ENCODE measurements around the gene CD82. TPM values are rescaled to one million over a fixed set of nuclear protein-coding genes. Genes with fewer than 3 reads are reported as not detected.
"Not testable (repeated sequence)": the region's sequence is repeated elsewhere in the genome, so short reads cannot be mapped to it uniquely, and the experiment has no call there.

The CD82 gene
- total RNA-seq, 1 experiment from 2014 or later, result 26.1 TPM

GRCh38 chr11:44542372-44542771 lies 23.1 kb upstream of the CD82 start:
- in situ Hi-C loops (cut with HindIII; ENCODE audit: low pct_unique_long_range_greater_than_20kb, low sequenced_read_pairs) (no loop called here), intact Hi-C loops (cut with micrococcal nuclease; ENCODE audit: unreplicated experiment) (no loop called here)
- H3K36me3 ChIP-seq (ENCODE audit: control insufficient read depth, insufficient read depth, low read length), result no peaks in the 10 kb centered on the region
- DNase-seq (ENCODE audit: low read depth, low spot score) (no peak), ATAC-seq (no peak)
- CTCF ChIA-PET, result interaction anchor here (0.6 kb wide), 1 partner anchor 70 kb away, joined by 4 read pairs; no protein-coding TSS in a partner anchor
- no peaks in the 10 kb centered on the region for H3K27me3 ChIP-seq (ENCODE audit: control insufficient read depth, insufficient read depth, low read length)
- TF ChIP-seq SIN3A (IDR thresholded peaks at IDR 0.05; ENCODE audit: borderline replicate concordance, insufficient read depth, low read depth, low read length) (no peak), CTCF (IDR thresholded peaks at IDR 0.05) (no peak), TCF7L2 (IDR thresholded peaks at IDR 0.05; ENCODE audit: low read depth, low read length) (no peak), POLR2AphosphoS5 (IDR thresholded peaks at IDR 0.05; ENCODE audit: low read depth, low read length) (no peak), REST (IDR thresholded peaks at IDR 0.05; ENCODE audit: insufficient read depth in 1 of 2, low read depth in 2 of 2, low read length in 1 of 2) (no peak)
- no peaks in the 10 kb centered on the region for H3K4me1 ChIP-seq (ENCODE audit: control insufficient read depth, insufficient read depth, low read length)
- POLR2A ChIA-PET, result no interaction called here
- H3K4me3 ChIP-seq (ENCODE audit: low read depth in 2 of 2, low read length in 2 of 2), result no peak overlapping the region
- no peak overlapping the region for H3K27ac ChIP-seq (ENCODE audit: low read length)
- BruUV-seq (replicated peaks), result no TSS peak
- H3K9me3 ChIP-seq (ENCODE audit: control insufficient read depth, insufficient read depth, low read depth, low read length), result no peaks in the 10 kb centered on the region

DNA sequence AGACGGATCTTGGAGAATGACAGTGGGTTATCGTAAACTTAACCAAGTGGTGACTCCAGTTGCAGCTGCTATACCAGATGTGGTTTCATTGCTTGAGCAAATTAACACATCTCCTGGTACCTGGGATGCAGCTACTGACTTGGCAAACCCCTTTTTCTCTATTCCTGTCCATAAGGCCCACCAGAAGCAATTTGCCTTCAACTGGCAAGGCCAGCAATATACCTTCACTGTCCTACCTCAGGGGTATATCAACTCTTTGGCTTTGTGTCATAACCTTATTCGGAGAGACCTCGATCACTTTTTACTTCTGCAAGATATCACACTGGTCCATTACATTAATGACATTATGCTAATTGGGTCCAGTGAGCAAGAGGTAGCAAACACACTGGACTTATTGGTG lies 18.5 kb upstream of the CD82 start:
- H3K36me3 ChIP-seq (ENCODE audit: control insufficient read depth, insufficient read depth, low read length); H3K9me3 ChIP-seq (ENCODE audit: control insufficient read depth, insufficient read depth, low read depth, low read length); H3K4me1 ChIP-seq (ENCODE audit: control insufficient read depth, insufficient read depth, low read length); intact Hi-C loops (cut with micrococcal nuclease; ENCODE audit: unreplicated experiment); in situ Hi-C loops (cut with HindIII; ENCODE audit: low pct_unique_long_range_greater_than_20kb, low sequenced_read_pairs); H3K4me3 ChIP-seq (ENCODE audit: low read depth in 2 of 2, low read length in 2 of 2); H3K27ac ChIP-seq (ENCODE audit: low read length); H3K27me3 ChIP-seq (ENCODE audit: control insufficient read depth, insufficient read depth, low read length); ATAC-seq; POLR2A ChIA-PET; DNase-seq (ENCODE audit: low read depth, low spot score); BruUV-seq (replicated peaks): not testable (repeated sequence)
- CTCF ChIA-PET, result interaction anchor here (0.6 kb wide), 1 partner anchor 71 kb away, joined by 4 read pairs; no protein-coding TSS in a partner anchor

DNA sequence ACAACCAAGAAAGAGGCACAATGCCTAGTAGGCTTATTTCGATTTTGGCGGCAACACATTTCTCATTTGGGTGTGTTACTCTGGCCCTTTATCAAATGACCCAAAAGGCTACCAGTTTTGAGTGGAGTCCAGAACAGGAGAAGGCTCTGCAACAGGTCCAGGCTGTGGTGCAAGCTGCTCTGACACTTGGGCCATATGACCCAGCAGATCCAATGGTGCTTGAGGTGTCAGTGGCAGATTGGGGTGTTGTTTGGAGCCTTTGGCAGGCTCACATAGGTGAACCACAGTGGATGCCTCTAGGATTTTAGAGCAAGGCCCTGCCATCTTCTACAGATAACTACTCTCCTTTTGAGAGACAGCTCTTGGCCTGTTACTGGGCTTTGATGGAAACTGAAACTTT lies 17.9 kb upstream of the CD82 start:
- CTCF ChIA-PET; H3K36me3 ChIP-seq (ENCODE audit: control insufficient read depth, insufficient read depth, low read length); H3K4me3 ChIP-seq (ENCODE audit: low read depth in 2 of 2, low read length in 2 of 2); DNase-seq (ENCODE audit: low read depth, low spot score); H3K4me1 ChIP-seq (ENCODE audit: control insufficient read depth, insufficient read depth, low read length); H3K27ac ChIP-seq (ENCODE audit: low read length); intact Hi-C loops (cut with micrococcal nuclease; ENCODE audit: unreplicated experiment); POLR2A ChIA-PET; H3K27me3 ChIP-seq (ENCODE audit: control insufficient read depth, insufficient read depth, low read length); BruUV-seq (replicated peaks); in situ Hi-C loops (cut with HindIII; ENCODE audit: low pct_unique_long_range_greater_than_20kb, low sequenced_read_pairs); ATAC-seq; H3K9me3 ChIP-seq (ENCODE audit: control insufficient read depth, insufficient read depth, low read depth, low read length): not testable (repeated sequence)
